Body of pancreas (tissue), 4 donors: ENCODE measurements around the gene C11orf68.

Source experiments
- POLR2A ChIP-seq, 3 donors: fragments of 450-650 bp; IDR thresholded peaks; one replicate each; pipeline ENCODE4 v1.6.1; 2016; ENCODE audit warnings: antibody characterized with exemption in 3 of 3, mild to moderate bottlenecking in 2 of 3
- TF ChIP-seq, protein P1 (sequence below), 7 experiments: fragments of 450-650 bp in 4 of 7; fragments of 200-600 bp in 3 of 7; sonication (generic) in 3 of 7; IDR thresholded peaks; one replicate each; pipeline ENCODE4 v1.5.1; 2016 to 2019; ENCODE audit warnings: antibody characterized with exemption in 7 of 7

DNA sequence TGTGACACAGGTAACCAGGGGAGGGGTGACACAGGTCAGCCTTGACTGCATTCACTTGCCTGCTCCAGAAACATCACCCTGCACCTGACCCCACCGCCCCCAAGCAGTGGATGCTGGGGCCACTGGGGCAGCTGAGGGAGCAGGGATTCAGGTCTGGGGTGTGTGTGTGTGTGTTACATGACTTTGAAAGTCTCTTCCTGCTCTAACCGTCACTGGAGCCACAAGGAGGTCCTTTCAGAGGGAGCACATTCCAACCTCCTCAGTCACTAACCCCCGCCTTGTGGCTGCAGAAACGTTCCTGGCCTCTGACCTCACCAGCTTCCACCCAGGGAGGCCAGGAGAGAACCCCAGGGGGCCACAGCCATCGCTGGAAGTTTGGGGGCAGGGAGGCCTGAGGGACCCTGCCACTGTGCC lies 15.8 kb downstream of the C11orf68 start:
- TF ChIP-seq, protein P1, sequence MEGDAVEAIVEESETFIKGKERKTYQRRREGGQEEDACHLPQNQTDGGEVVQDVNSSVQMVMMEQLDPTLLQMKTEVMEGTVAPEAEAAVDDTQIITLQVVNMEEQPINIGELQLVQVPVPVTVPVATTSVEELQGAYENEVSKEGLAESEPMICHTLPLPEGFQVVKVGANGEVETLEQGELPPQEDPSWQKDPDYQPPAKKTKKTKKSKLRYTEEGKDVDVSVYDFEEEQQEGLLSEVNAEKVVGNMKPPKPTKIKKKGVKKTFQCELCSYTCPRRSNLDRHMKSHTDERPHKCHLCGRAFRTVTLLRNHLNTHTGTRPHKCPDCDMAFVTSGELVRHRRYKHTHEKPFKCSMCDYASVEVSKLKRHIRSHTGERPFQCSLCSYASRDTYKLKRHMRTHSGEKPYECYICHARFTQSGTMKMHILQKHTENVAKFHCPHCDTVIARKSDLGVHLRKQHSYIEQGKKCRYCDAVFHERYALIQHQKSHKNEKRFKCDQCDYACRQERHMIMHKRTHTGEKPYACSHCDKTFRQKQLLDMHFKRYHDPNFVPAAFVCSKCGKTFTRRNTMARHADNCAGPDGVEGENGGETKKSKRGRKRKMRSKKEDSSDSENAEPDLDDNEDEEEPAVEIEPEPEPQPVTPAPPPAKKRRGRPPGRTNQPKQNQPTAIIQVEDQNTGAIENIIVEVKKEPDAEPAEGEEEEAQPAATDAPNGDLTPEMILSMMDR (IDR thresholded peaks at IDR 0.05) = no peak
- peak in 1 of 3 donors; percentile 17 for TF ChIP-seq POLR2A (IDR thresholded peaks at IDR 0.05)
